Muscle layer of duodenum (tissue), 2 donors: ENCODE measurements around the gene RPL4.

Experiments used
- H3K27ac ChIP-seq: one replicate; pipeline ENCODE4 v1.7.0; 2013; ENCODE audit warnings: mild to moderate bottlenecking, low read length
- H3K27me3 ChIP-seq: one replicate; pipeline ENCODE4 v1.7.0; 2013; ENCODE audit warnings: low read depth, mild to moderate bottlenecking, control low read depth, low read length
- H3K36me3 ChIP-seq, 2 donors: one replicate each; pipeline ENCODE4 v1.7.0; 2013; ENCODE audit warnings: low read length in 2 of 2, control low read depth in 1 of 2, mild to moderate bottlenecking in 1 of 2; ENCODE audit not compliant: insufficient read depth in 2 of 2, control insufficient read depth in 1 of 2
- H3K4me1 ChIP-seq, 2 donors: one replicate each; pipeline ENCODE4 v1.7.0; 2013; ENCODE audit warnings: low read length in 2 of 2, mild to moderate bottlenecking in 2 of 2, control low read depth in 1 of 2, moderate library complexity in 1 of 2; ENCODE audit not compliant: insufficient read depth in 2 of 2, control insufficient read depth in 1 of 2
- H3K4me3 ChIP-seq, 2 donors: one replicate each; pipeline ENCODE4 v1.7.0; 2013; ENCODE audit warnings: low read length in 2 of 2, low read depth in 1 of 2, mild to moderate bottlenecking in 1 of 2
- H3K9me3 ChIP-seq, 2 donors: one replicate each; pipeline ENCODE4 v1.7.0; 2013; ENCODE audit warnings: low read length in 2 of 2, control low read depth in 1 of 2, mild to moderate bottlenecking in 1 of 2; ENCODE audit not compliant: control insufficient read depth in 1 of 2
- donor health status: healthy.

RPL4 gene

DNA sequence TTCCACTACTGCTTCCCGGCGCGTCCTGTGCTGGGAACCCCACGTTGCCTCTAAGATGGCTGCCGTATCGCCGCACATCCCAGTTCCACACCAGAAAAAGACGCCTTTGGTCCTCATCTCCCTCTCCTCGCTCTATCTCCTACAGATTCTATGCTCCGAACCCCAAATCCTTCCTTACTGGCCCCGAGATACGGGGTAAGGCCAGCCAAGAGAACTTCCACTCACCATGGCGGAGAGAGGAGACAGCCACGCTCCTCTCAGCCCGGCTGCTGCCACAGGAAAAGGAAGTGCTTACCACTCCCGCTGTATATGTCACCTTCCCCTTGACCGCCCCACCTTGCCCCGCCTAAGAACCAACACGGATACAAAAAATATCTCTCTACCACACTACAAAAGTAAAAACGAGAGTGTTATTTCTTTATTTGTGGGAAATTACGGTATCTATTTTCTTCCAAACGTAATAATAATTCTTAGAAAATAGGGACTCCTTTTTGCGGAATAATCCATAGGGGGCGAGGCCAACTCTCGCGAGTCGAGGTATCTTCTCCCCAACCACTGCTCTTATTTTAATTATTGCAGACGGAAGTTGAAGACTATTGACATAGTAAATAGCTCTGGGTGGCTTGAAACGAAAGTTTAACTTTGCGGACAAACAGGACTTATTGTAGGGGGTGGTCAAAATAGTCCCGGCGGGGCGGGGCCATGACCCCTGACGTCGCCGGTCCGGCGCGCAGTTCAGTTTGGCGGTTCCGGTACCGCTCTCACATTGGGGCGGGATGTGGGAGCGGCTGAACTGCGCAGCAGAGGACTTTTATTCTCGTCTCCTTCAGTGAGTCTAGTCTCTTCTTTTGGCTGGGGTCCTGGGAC lies at the start of gene RPL4, which contains the start of gene ZWILCH:
TSS of gene RPL4 (minus strand) at position 293 of the 867 bp plus-strand sequence. CDS start at position 228, 65 bp downstream.
TSS of gene ZWILCH (plus strand) at position 764 of the 867 bp plus-strand sequence. CDS start at position 777, 13 bp downstream.
- H3K4me1 ChIP-seq: peaks cover 3 to 28% of the 10 kb centered on the region in 2 donors
- H3K36me3 ChIP-seq: peaks cover 34 to 35% of the 10 kb centered on the region in 2 donors
- H3K4me3 ChIP-seq: peak within 1 kb of the TSS; percentile 97 to 100
- no peaks in the 10 kb centered on the region for H3K9me3 ChIP-seq
- H3K27ac ChIP-seq: peak within 1 kb of the TSS; percentile 99
- H3K27me3 ChIP-seq: no peaks in the 10 kb centered on the region

DNA sequence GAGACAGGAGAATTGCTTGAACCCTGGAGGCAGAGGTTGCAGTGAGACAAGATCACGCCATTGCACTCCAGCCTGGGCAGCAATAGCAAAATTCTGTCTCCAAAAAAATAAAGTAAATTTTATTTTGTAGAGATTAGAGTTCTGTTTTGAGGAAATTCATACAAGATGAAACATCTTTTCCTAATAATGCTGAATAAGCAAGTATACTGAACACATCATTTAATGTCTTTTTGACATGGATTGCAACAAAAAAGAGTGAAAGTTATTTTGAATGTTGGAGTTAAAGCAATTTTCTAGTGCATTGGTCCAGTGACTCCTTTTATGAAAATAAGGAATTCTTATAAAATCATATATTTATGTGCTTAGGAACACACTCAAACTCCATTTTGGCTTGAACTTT lies 40.6 kb upstream of the RPL4 start:
- Histone ChIP-seq H3K4me1 (no peaks in the 10 kb centered on the region), H3K4me3 (no peak overlapping the region), H3K36me3 (peaks cover 0 to 4% of the 10 kb centered on the region in 2 donors)

GRCh38 chr15:66542896-66543295 lies 38.2 kb upstream of the RPL4 start:
- peaks cover 5 to 7% of the 10 kb centered on the region in 2 donors for H3K36me3 ChIP-seq

More for the DNA sequence above, 40.6 kb upstream of the RPL4 start:
- Histone ChIP-seq H3K27ac (no peak overlapping the region), H3K27me3 (no peaks in the 10 kb centered on the region), H3K9me3 (no peaks in the 10 kb centered on the region)

GRCh38 chr15:66535056-66535455 lies 30.4 kb upstream of the RPL4 start:
- H3K36me3 ChIP-seq: peaks cover 5 to 6% of the 10 kb centered on the region in 2 donors
- no peak overlapping the region for H3K4me3 ChIP-seq
- H3K4me1 ChIP-seq: no peaks in the 10 kb centered on the region
- no peaks in the 10 kb centered on the region for H3K9me3 ChIP-seq
- no peak overlapping the region for H3K27ac ChIP-seq
- no peaks in the 10 kb centered on the region for H3K27me3 ChIP-seq

More at GRCh38 chr15:66542896-66543295, 38.2 kb upstream of the RPL4 start:
- Histone ChIP-seq H3K4me1 (no peaks in the 10 kb centered on the region), H3K27me3 (no peaks in the 10 kb centered on the region), H3K27ac (no peak overlapping the region), H3K4me3 (no peak overlapping the region), H3K9me3 (no peaks in the 10 kb centered on the region)

DNA sequence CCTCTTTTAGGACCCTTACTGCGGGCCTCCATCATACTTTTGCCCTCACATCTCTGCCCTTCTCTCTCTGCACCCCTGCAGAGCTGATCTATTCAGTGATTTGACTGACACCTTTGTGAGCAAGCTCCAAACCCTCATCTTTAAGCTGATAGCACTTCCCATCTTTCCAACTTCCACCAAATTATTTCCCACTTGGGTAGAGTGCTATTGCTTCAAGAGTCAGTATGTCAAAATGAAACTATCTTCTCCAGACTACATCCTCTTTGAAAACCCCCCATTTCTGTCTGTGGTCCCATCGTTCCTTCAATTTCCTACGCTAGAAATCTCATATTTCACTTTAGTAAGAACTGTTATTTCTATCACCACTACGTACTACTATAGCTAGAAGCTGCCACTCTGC lies 20.2 kb upstream of the RPL4 start:
- Histone ChIP-seq H3K27ac (no peak overlapping the region), H3K4me1 (no peaks in the 10 kb centered on the region), H3K9me3 (no peaks in the 10 kb centered on the region), H3K36me3 (peaks cover 6 to 7% of the 10 kb centered on the region in 2 donors), H3K4me3 (no peak overlapping the region), H3K27me3 (no peaks in the 10 kb centered on the region)

DNA sequence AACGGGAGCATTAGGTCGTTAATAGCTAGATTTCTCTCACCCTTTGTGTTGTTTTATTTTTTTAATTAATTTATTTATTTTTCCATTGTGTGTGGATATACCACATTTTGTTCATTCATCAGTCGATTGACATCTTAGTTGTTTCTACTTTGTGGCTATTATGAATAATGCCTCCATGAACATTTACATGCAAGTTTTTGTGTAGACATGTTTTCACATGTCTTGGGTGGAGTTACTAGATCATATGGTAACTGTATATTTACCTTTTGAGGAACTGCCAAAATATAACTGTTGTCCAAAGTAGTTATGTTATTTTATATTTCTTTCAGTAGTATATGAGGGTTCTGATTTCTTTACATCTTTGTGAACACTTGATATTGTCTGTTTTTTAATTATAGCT lies 19.3 kb upstream of the RPL4 start:
- H3K27me3 ChIP-seq: no peaks in the 10 kb centered on the region
- no peaks in the 10 kb centered on the region for H3K4me1 ChIP-seq
- H3K9me3 ChIP-seq: no peaks in the 10 kb centered on the region
- no peak overlapping the region for H3K27ac ChIP-seq
- peaks cover 0 to 8% of the 10 kb centered on the region in 2 donors for H3K36me3 ChIP-seq
- no peak overlapping the region for H3K4me3 ChIP-seq

DNA sequence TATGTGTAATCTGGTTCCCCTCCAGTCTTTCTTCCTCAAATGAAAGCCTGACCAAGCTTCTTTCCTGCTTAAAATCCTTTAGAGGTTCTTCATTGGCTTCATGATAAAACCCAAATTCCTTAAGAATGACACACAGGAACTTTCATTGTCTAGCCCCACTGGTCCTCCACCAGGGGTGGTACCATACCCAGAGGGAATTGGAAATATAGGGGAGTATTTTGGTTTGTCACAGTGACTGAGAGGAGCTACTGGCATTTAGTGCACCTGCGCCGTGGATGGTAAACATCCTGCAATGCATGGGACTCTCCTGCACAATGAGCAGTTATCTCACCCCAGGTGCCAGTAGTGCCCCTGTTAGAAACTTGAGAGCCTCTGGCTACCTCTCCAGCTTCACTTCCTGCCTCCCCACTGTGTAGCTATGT lies 11.3 kb upstream of the RPL4 start:
- Histone ChIP-seq H3K27me3 (no peaks in the 10 kb centered on the region), H3K27ac (no peak overlapping the region), H3K4me3 (no peak overlapping the region), H3K9me3 (no peaks in the 10 kb centered on the region), H3K4me1 (no peaks in the 10 kb centered on the region), H3K36me3 (peaks cover 4 to 10% of the 10 kb centered on the region in 2 donors)

DNA sequence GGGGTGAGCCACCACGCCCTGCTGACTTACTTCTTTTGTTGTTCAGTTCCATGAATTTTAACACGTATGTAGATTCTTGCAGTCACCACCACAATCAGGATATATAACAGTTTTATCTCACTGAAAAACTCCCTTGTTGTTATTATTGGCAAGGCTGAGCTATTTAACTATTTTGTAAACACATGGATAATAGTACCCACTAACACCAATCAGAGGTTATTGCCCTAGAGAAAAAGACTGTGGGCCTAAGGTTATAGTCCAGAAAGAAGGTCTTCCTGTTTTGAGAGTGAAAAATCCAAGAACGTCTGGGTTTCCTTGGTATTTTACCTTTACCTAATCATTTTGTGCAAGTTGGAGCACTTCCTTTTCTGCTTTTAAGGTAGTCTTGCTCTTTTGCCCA lies 9.9 kb upstream of the RPL4 start:
- Histone ChIP-seq H3K9me3 (no peaks in the 10 kb centered on the region), H3K4me1 (no peaks in the 10 kb centered on the region), H3K27ac (no peak overlapping the region), H3K27me3 (no peaks in the 10 kb centered on the region), H3K36me3 (peaks cover 4 to 10% of the 10 kb centered on the region in 2 donors), H3K4me3 (no peak overlapping the region)

GRCh38 chr15:66508293-66508883 lies 3.7 kb upstream of the RPL4 start:
- H3K27ac ChIP-seq: no peak overlapping the region
- peaks cover 3 to 10% of the 10 kb centered on the region in 2 donors for H3K4me1 ChIP-seq
- H3K36me3 ChIP-seq: no peaks in the 10 kb centered on the region
- H3K4me3 ChIP-seq: no peak overlapping the region
- no peaks in the 10 kb centered on the region for H3K27me3 ChIP-seq
- H3K9me3 ChIP-seq: no peaks in the 10 kb centered on the region

DNA sequence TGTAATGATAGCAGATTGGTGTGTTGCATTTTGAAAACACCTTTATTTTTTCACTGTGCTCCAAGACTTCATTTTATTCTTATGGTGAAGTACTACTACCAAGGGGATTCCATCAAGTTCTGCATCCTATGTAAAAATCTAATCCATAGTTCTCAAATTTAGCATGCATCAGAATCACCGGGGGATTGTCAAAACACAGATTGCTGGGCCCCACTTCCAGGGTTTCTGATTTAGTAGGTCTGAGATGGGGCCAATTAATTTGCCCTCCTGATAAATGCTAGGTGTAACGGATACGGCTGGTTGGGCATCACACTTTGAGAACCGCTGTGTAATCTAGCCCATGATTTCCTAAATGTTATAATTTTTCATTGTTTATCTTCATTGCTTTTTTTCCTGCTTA lies 1.2 kb upstream of the RPL4 start:
- no peaks in the 10 kb centered on the region for H3K9me3 ChIP-seq
- H3K27me3 ChIP-seq: no peaks in the 10 kb centered on the region
- peak overlapping the region; percentile 99 for H3K27ac ChIP-seq
- peaks cover 24% of the 10 kb centered on the region in 2 donors for H3K36me3 ChIP-seq
- H3K4me3 ChIP-seq: peak overlapping the region; percentile 97 to 100
- H3K4me1 ChIP-seq: peaks cover 3 to 28% of the 10 kb centered on the region in 2 donors

GRCh38 chr15:66505430-66505811 lies 766 bp upstream of the RPL4 start:
- peak overlapping the region; percentile 97 to 100 for H3K4me3 ChIP-seq
- H3K27me3 ChIP-seq: no peaks in the 10 kb centered on the region
- H3K27ac ChIP-seq: peak overlapping the region; percentile 99
- peaks cover 3 to 28% of the 10 kb centered on the region in 2 donors for H3K4me1 ChIP-seq
- H3K9me3 ChIP-seq: no peaks in the 10 kb centered on the region
- H3K36me3 ChIP-seq: peaks cover 28% of the 10 kb centered on the region in 2 donors
